Coronary artery (tissue), 2 donors: ENCODE data around the gene CAPN12.
A peak's percentile ranks its signal among the peaks of the same experiment; 100 is the strongest.

Experiments
- DNase-seq: peaks from one replicate; pipeline ENCODE4 v3.0.0-alpha.2; 2017; ENCODE audit warnings: low spot score
- H3K27ac ChIP-seq, 2 donors: fragments of 200-600 bp; sonication (generic); one replicate each; pipeline ENCODE4 v1.5.1; 2016 to 2019
- H3K4me3 ChIP-seq: fragments of 200-600 bp; sonication (generic); 2 replicates; pipeline ENCODE4 v1.5.1; 2016; ENCODE audit warnings: mild to moderate bottlenecking, moderate library complexity
- TF ChIP-seq, protein P1 (sequence below): fragments of 200-600 bp; sonication (generic); IDR thresholded peaks from one replicate; pipeline ENCODE4 v1.5.1; 2019; ENCODE audit warnings: antibody characterized with exemption

The CAPN12 gene

DNA sequence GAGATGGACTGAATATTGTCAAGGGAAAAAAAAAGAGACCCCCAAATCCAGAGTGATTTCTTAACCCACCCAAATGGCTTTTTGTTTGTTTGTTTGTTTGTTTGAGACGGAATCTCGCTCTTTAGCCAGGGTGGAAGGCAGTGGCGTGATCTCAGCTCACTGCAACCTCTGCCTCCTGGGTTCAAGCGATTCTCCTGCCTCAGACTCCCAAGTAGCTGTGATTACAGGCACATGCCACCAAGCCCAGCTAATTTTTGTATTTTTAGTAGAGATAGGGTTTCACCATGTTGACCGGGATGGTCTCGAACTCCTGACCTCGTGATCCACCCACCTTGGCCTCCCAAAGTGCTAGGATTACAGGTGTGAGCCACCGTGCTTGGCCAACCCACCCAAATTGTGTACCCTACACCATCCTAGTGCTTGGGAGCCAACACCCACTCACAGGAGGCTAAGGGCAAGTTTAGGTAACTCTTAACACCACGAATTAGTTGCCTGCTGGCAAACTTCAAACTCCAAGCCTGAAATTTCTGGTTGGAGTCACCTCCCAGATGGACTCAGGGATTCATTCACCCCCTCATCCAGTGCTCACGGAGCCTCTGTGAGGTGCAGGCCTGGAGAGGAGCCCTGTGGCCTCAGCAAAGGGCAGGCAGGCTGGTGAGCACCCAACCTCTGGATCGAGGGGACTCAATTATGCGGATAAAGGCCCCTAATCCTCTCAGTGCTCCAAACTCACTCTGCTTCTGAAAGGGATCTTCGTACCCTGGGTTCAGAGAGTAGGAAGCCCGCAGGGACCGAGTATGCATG lies 59.2 kb downstream of the CAPN12 start:
- peak overlapping the region; percentile 19 for H3K4me3 ChIP-seq
- DNase-seq, result no peak
- TF ChIP-seq, protein P1, sequence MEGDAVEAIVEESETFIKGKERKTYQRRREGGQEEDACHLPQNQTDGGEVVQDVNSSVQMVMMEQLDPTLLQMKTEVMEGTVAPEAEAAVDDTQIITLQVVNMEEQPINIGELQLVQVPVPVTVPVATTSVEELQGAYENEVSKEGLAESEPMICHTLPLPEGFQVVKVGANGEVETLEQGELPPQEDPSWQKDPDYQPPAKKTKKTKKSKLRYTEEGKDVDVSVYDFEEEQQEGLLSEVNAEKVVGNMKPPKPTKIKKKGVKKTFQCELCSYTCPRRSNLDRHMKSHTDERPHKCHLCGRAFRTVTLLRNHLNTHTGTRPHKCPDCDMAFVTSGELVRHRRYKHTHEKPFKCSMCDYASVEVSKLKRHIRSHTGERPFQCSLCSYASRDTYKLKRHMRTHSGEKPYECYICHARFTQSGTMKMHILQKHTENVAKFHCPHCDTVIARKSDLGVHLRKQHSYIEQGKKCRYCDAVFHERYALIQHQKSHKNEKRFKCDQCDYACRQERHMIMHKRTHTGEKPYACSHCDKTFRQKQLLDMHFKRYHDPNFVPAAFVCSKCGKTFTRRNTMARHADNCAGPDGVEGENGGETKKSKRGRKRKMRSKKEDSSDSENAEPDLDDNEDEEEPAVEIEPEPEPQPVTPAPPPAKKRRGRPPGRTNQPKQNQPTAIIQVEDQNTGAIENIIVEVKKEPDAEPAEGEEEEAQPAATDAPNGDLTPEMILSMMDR, result no peak

DNA sequence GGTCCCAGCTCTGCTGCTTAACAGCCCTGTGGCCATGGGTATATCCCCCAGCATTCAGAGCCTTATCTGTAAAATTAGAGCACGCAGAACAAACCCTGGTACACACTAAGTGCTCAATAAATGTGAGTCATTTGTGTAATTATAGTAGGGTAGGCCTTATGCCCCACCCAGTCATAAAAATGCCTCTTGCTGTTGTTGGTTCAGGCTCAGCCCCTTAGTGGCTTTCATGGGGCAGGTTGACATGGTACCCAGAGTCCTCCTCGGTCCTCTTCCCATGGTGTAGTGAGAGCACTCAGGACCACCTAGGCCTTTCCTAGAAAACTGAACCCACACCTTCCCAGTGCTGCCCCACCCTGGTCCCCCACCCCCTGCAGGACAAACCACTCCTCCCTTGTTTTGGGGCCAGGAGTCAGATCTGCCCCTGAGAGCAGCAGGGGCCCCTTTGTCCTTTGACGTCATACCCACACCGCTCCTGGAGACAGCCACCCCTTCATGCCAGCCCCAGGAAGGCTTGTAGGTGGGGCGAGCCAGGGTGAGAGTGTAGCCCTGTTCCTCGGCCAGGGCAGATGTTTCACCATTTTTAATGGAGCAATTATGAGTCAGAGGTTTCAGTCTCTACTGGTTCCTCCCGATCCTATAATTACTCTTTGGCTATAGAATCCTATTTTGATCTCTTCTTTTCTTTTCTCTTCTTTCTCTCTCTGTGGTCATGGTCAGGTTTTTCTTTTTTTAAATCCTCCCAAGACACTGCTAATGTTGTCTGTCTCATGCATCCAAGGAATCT lies 60.0 kb downstream of the CAPN12 start:
- H3K4me3 ChIP-seq, result peak overlapping the region; percentile 19

More for the DNA sequence above, 59.2 kb downstream of the CAPN12 start:
- peak overlapping the region; percentile 90 to 97 for H3K27ac ChIP-seq

DNA sequence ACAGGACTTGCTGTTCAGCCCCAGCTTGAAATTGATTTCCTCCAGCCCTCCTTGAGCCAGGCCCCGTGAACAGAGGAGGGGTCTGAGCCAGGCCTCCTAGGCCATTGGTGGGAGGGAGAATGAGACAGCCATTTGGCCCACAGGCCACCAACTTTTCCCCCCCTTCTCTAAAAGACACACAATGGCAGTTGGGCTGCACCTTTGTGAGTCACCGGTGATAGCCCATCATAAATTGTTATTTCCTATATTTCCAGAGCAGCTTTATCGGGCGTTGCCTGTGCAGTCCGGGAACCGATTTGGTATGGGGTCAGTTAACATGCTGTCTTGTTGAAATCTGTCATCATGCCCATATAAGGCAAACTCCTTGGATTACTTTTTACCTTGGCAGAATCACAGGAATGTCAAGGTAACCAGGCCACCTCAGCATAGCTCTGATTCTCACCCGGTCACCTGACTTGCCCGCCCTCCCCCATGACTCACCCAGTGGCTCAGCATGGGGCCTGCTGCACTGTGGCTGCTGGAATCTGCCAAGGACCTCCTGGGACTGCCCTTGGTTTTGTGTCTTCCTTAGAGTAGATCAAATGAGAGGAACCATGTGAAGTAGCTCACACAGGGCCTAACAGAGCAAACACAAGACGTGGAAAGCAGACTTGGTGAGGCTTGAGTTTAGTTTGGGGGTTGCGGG lies 60.7 kb downstream of the CAPN12 start:
- peak overlapping the region; percentile 90 to 97 for H3K27ac ChIP-seq
- H3K4me3 ChIP-seq, result peak overlapping the region; percentile 14
- TF ChIP-seq, protein P1, result no peak
- peak; percentile 88 for DNase-seq

More for the DNA sequence above, 60.0 kb downstream of the CAPN12 start:
- peak; percentile 92 for DNase-seq
- TF ChIP-seq, protein P1, result no peak
- H3K27ac ChIP-seq, result peak overlapping the region; percentile 90 to 97

DNA sequence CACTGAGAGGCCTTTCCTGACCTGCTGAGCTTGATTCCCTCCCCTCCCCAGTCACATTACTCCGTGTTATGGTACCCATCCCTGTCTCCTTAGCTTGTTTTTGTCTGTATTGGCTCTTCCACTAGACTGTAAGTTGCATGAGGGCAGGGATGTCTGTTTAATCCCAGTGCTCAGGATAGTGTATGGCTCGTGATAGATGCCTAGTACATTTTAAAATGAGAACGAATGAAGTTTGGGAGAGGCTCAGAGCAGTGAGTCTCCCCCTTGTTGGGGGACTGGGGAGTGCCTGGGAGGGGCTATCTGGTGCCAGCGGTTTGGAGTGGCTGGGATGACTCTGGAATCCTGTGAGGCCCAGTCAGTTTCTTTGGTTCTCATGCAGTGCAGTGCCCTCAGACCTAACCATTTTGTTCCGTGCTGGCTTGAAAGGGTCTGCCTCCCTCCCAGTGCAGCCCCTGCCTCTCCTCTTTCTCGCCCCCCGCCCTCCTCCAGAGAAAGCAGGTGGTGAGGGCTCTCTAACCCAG lies 61.3 kb downstream of the CAPN12 start:
- peak overlapping the region; percentile 14 for H3K4me3 ChIP-seq
- DNase-seq, result no peak
- peak overlapping the region; percentile 90 to 97 for H3K27ac ChIP-seq
- TF ChIP-seq, protein P1, result no peak

GRCh38 chr19:38682195-38682867 lies 61.9 kb downstream of the CAPN12 start:
- no peak for DNase-seq
- Histone ChIP-seq H3K4me3 (no peak overlapping the region), H3K27ac (peak overlapping the region; percentile 90 to 97)
- TF ChIP-seq, protein P1, result no peak
